Endothelial cell of umbilical vein (primary cell): ENCODE results near the gene KAZALD1. TPM values are rescaled to one million over a fixed set of nuclear protein-coding genes. Genes with fewer than 3 reads are reported as not detected.

Experiments used
- BruUV-seq: library from RNA; stranded (reverse); fragments of 400-500 nt; replicated peaks from 2 replicates; lab custom pipeline; 2021; lab: Mats Ljungman, UMichigan
- CTCF ChIA-PET: fragments of 300-600, 350-600 bp; sonication (Branson Sonifier 250); formaldehyde crosslinking; loops from one replicate; lab custom pipeline; 2021; ENCODE audit warnings: antibody characterized with exemption, inconsistent platforms; lab: Charles Lee
- POLR2A ChIA-PET: fragments of 300-600, 350-600 bp; sonication (Branson Sonifier 250); formaldehyde crosslinking; loops from one replicate; lab custom pipeline; 2021; ENCODE audit warnings: antibody characterized with exemption, inconsistent platforms; lab: Charles Lee
- DNase-seq: peaks from one replicate; pipeline ENCODE4 v3.0.0-alpha.2; 2011; ENCODE audit warnings: low read depth, low spot score
- FAIRE-seq: peaks from 2 replicates; lab custom pipeline; 2011; peaks lifted over from hg19 to GRCh38; lab: Jason Lieb, UNC
- H2AFZ ChIP-seq: 2 replicates; pipeline ENCODE4 v1.6.0; 2012; ENCODE audit warnings: low read depth, low read length, control low read depth, inconsistent platforms
- H3K27ac ChIP-seq: 2 replicates; pipeline ENCODE4 v1.5.1; 2011; ENCODE audit warnings: low read depth, mild to moderate bottlenecking, control low read depth, low read length, moderate library complexity; ENCODE audit not compliant: insufficient read depth
- H3K27me3 ChIP-seq, 2 experiments: 2 replicates each; pipeline versions ENCODE4 v1.6.0 to v1.6.1; 2011; ENCODE audit warnings: low read length in 2 of 2, mixed read lengths in 1 of 2; ENCODE audit not compliant: control insufficient read depth in 2 of 2, insufficient read depth in 2 of 2
- H3K36me3 ChIP-seq, 2 experiments: 2 replicates in 1 of 2; 3 replicates in 1 of 2; pipeline ENCODE4 v1.5.1; 2011; ENCODE audit warnings: low read length in 2 of 2, mild to moderate bottlenecking in 1 of 2, moderate library complexity in 1 of 2; ENCODE audit not compliant: control insufficient read depth in 2 of 2, insufficient read depth in 2 of 2; ENCODE audit errors: extremely low read depth in 1 of 2
- H3K4me1 ChIP-seq: 3 replicates; pipeline ENCODE4 v1.5.1; 2011; ENCODE audit warnings: mild to moderate bottlenecking, low read length; ENCODE audit not compliant: control insufficient read depth, insufficient read depth; ENCODE audit errors: extremely low read depth
- H3K4me2 ChIP-seq: 2 replicates; pipeline ENCODE4 v1.6.1; 2011; ENCODE audit warnings: low read length, control low read depth, mixed read lengths; ENCODE audit not compliant: insufficient read depth
- H3K4me3 ChIP-seq, 3 experiments: fragments of 200-600 bp in 1 of 3; sonication (generic), shearing (Covaris generic) in 1 of 3; replicated peaks in 1 of 3; 2 replicates each; pipeline ENCODE4 v1.5.1; 2011 to 2016; ENCODE audit warnings: control low read depth in 3 of 3, low read length in 3 of 3, mild to moderate bottlenecking in 2 of 3, inconsistent platforms in 1 of 3, low read depth in 1 of 3, moderate library complexity in 1 of 3; ENCODE audit not compliant: insufficient read depth in 1 of 3
- H3K79me2 ChIP-seq: 2 replicates; pipeline ENCODE4 v1.6.0; 2012; ENCODE audit warnings: low read length, inconsistent platforms; ENCODE audit not compliant: control insufficient read depth, insufficient read depth
- H3K9ac ChIP-seq: replicated peaks from 2 replicates; pipeline ENCODE3; 2011; ENCODE audit warnings: low read length, control low read depth; ENCODE audit not compliant: insufficient read depth; ENCODE audit errors: extremely low read depth
- H3K9me1 ChIP-seq: replicated peaks from 3 replicates; pipeline ENCODE4 v1.6.0; 2011; ENCODE audit warnings: mild to moderate bottlenecking, low read length; ENCODE audit not compliant: control insufficient read depth, insufficient read depth; ENCODE audit errors: extremely low read depth
- H3K9me3 ChIP-seq: replicated peaks from 2 replicates; pipeline ENCODE4 v1.5.1; 2012; ENCODE audit warnings: low read length, inconsistent platforms; ENCODE audit not compliant: control insufficient read depth, insufficient read depth
- H4K20me1 ChIP-seq: replicated peaks from 2 replicates; pipeline ENCODE3; 2011; ENCODE audit warnings: mild to moderate bottlenecking, low read length; ENCODE audit not compliant: control insufficient read depth, insufficient read depth; ENCODE audit errors: extremely low read depth
- CTCF ChIP-seq, 2 donors: IDR thresholded peaks; 1 replicate in 1 of 2; 2 replicates in 1 of 2; pipeline ENCODE4 v1.5.1; 2011; ENCODE audit warnings: low read length in 2 of 2, mild to moderate bottlenecking in 2 of 2, moderate library complexity in 2 of 2, control low read depth in 1 of 2, inconsistent platforms in 1 of 2, low read depth in 1 of 2; ENCODE audit not compliant: insufficient read depth in 1 of 2; ENCODE audit errors: extremely low read depth in 1 of 2
- EZH2 ChIP-seq: IDR thresholded peaks from 2 replicates; pipeline ENCODE4 v1.6.1; 2012; ENCODE audit warnings: borderline replicate concordance, low read depth, mild to moderate bottlenecking, moderate library complexity, low read length, inconsistent platforms; ENCODE audit not compliant: severe bottlenecking
- FOS ChIP-seq: IDR thresholded peaks from 2 replicates; pipeline ENCODE4 v1.6.1; 2011; ENCODE audit warnings: mild to moderate bottlenecking, low read length, moderate library complexity, borderline replicate concordance; ENCODE audit not compliant: insufficient read depth
- GATA2 ChIP-seq: IDR thresholded peaks from 2 replicates; pipeline ENCODE4 v1.7.0; 2011; ENCODE audit warnings: low read depth, mild to moderate bottlenecking, moderate library complexity, mixed read lengths, low read length; ENCODE audit not compliant: insufficient read length, insufficient read depth
- JUN ChIP-seq: IDR thresholded peaks from 2 replicates; pipeline ENCODE4 v1.6.1; 2011; ENCODE audit warnings: borderline replicate concordance, low read depth; ENCODE audit not compliant: insufficient read length, insufficient read depth
- MAX ChIP-seq: IDR thresholded peaks from 2 replicates; pipeline ENCODE4 v1.6.1; 2011; ENCODE audit not compliant: insufficient read depth, insufficient read length
- MYC ChIP-seq: IDR thresholded peaks from one replicate; pipeline ENCODE4 v1.6.1; 2011; ENCODE audit warnings: mild to moderate bottlenecking, low read depth, low read length
- POLR2A ChIP-seq: IDR thresholded peaks from 2 replicates; pipeline ENCODE4 v1.6.1; 2012; ENCODE audit warnings: low read depth, mild to moderate bottlenecking, control low read depth, low read length
- POLR2AphosphoS5 ChIP-seq: IDR thresholded peaks from 2 replicates; pipeline ENCODE4 v1.6.1; 2012; ENCODE audit warnings: low read depth, mild to moderate bottlenecking, control low read depth, low read length, moderate library complexity; ENCODE audit not compliant: insufficient read depth
- dilution Hi-C: fragments of 300-500 bp; cut with MboI; formaldehyde crosslinking; loops from one replicate; pipeline ENCODE4 v1.15.0; 2019; ENCODE audit warnings: low sequenced_read_pairs; ENCODE audit not compliant: extremely low pct_ligation_motif_present
- intact Hi-C: fragments of 100-400 bp; cut with micrococcal nuclease; formaldehyde crosslinking; loops from one replicate; pipeline ENCODE4 v1.10.0; 2022
- polyA plus RNA-seq, 4 experiments: library from polyadenylated mRNA; depleted of rRNA in 3 of 4; stranded (reverse) in 3 of 4; unstranded in 1 of 4; fragments of >200 nt; gene quantifications; 2 replicates each; pipeline versions ENCODE4 v1.2.1 to v1.2.3, GENCODE V29; 2011 to 2012; ENCODE audit warnings: missing spikeins in 1 of 4
- total RNA-seq: library from RNA; stranded (reverse); gene quantifications from 2 replicates; pipeline ENCODE4 v1.2.3, GENCODE V29; 2021

Gene KAZALD1
- total and polyA plus RNA-seq, 2 donors (not counting 3 experiments of a cell fraction or from before 2014, with no cell fraction given), result 3.0 to 3.3 TPM

GRCh38 chr10:101052285-101052684, 9.5 kb upstream of the KAZALD1 start:
- Histone ChIP-seq H3K9me1 (no peaks in the 10 kb centered on the region), H2AFZ (no peak overlapping the region), H3K36me3 (no peaks in the 10 kb centered on the region), H3K27ac (no peak overlapping the region), H3K79me2 (no peaks in the 10 kb centered on the region), H3K9me3 (no peaks in the 10 kb centered on the region), H3K9ac (no peak overlapping the region), H3K4me1 (no peaks in the 10 kb centered on the region), H3K27me3 (peaks cover 27 to 28% of the 10 kb centered on the region in 2 experiments), H3K4me2 (no peak overlapping the region), H4K20me1 (no peaks in the 10 kb centered on the region), H3K4me3 (no peak overlapping the region)
- CTCF ChIA-PET, result interaction anchor here (0.9 to 9.9 kb wide), 8 partner anchors 11 to 89 kb away, joined by 4 to 290 read pairs (median 32); partner anchors contain the start of genes KAZALD1, PDZD7 and SFXN3
- no TSS peak for BruUV-seq
- FAIRE-seq (no peak), DNase-seq (no peak)
- dilution Hi-C loops, result no loop called here
- intact Hi-C loops, result no loop called here
- POLR2A ChIA-PET, result interaction anchor here (1.0 kb wide), 1 partner anchor 9 kb away, joined by 6 read pairs; no protein-coding TSS in a partner anchor
- TF ChIP-seq CTCF (IDR thresholded peaks at IDR 0.05; ENCODE audit: extremely low read depth in 1 of 2, insufficient read depth in 1 of 2, low read depth in 1 of 2, low read length in 2 of 2) (no peak), POLR2A (no peak), POLR2AphosphoS5 (no peak), MYC (no peak), MAX (no peak), FOS (no peak), GATA2 (no peak), JUN (no peak), EZH2 (no peak)
